ENCODE measurements around the gene GLRA1. TPM values are rescaled to one million over a fixed set of nuclear protein-coding genes. Genes with fewer than 3 reads are reported as not detected.

Gene GLRA1
- total RNA-seq, 1 experiment from 2014 or later, result not detected

DNA sequence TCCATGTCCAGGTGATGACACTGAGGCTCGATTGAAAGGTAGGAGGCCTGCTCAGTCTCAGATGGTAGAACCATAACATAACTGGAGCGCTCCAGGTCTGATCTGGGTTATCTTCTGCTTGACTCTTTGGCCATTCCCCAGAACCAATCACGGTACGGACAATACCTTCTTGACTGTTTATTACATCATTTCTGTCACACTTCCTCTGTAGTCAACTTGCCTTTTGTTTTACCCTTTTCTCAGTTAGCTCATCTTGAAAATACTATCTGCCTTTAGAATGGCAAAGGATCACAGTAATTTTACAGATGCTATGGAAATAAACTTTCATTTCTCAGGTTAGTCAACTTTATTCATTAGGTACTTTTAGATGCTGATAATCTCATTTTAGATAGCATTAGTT lies 22.4 kb downstream of the GLRA1 start:
- Histone ChIP-seq H3K36me3 (ENCODE audit: control insufficient read depth, insufficient read depth, low read length) (no peaks in the 10 kb centered on the region), H3K27me3 (ENCODE audit: control insufficient read depth, insufficient read depth, low read length) (no peaks in the 10 kb centered on the region), H3K4me1 (ENCODE audit: control insufficient read depth, insufficient read depth, low read length) (no peaks in the 10 kb centered on the region), H3K27ac (ENCODE audit: low read length) (no peak overlapping the region), H3K9me3 (ENCODE audit: control insufficient read depth, insufficient read depth, low read depth, low read length) (no peaks in the 10 kb centered on the region), H3K4me3 (ENCODE audit: low read depth in 2 of 2, low read length in 2 of 2) (no peak overlapping the region)
- POLR2A ChIA-PET, result interaction anchor here (0.6 kb wide), 1 partner anchor 700 kb away, joined by 3 read pairs; no protein-coding TSS in a partner anchor
- BruUV-seq (replicated peaks), result no TSS peak
- no peak for DNase-seq (ENCODE audit: low read depth, low spot score)
- ATAC-seq, result no peak
- CTCF ChIA-PET, result no interaction called here
- TF ChIP-seq SIN3A (IDR thresholded peaks at IDR 0.05; ENCODE audit: borderline replicate concordance, insufficient read depth, low read depth, low read length) (no peak), POLR2AphosphoS5 (IDR thresholded peaks at IDR 0.05; ENCODE audit: low read depth, low read length) (no peak), TCF7L2 (IDR thresholded peaks at IDR 0.05; ENCODE audit: low read depth, low read length) (no peak)
- TF ChIP-seq, protein P1, sequence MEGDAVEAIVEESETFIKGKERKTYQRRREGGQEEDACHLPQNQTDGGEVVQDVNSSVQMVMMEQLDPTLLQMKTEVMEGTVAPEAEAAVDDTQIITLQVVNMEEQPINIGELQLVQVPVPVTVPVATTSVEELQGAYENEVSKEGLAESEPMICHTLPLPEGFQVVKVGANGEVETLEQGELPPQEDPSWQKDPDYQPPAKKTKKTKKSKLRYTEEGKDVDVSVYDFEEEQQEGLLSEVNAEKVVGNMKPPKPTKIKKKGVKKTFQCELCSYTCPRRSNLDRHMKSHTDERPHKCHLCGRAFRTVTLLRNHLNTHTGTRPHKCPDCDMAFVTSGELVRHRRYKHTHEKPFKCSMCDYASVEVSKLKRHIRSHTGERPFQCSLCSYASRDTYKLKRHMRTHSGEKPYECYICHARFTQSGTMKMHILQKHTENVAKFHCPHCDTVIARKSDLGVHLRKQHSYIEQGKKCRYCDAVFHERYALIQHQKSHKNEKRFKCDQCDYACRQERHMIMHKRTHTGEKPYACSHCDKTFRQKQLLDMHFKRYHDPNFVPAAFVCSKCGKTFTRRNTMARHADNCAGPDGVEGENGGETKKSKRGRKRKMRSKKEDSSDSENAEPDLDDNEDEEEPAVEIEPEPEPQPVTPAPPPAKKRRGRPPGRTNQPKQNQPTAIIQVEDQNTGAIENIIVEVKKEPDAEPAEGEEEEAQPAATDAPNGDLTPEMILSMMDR (IDR thresholded peaks at IDR 0.05), result no peak
- TF ChIP-seq, protein P2, sequence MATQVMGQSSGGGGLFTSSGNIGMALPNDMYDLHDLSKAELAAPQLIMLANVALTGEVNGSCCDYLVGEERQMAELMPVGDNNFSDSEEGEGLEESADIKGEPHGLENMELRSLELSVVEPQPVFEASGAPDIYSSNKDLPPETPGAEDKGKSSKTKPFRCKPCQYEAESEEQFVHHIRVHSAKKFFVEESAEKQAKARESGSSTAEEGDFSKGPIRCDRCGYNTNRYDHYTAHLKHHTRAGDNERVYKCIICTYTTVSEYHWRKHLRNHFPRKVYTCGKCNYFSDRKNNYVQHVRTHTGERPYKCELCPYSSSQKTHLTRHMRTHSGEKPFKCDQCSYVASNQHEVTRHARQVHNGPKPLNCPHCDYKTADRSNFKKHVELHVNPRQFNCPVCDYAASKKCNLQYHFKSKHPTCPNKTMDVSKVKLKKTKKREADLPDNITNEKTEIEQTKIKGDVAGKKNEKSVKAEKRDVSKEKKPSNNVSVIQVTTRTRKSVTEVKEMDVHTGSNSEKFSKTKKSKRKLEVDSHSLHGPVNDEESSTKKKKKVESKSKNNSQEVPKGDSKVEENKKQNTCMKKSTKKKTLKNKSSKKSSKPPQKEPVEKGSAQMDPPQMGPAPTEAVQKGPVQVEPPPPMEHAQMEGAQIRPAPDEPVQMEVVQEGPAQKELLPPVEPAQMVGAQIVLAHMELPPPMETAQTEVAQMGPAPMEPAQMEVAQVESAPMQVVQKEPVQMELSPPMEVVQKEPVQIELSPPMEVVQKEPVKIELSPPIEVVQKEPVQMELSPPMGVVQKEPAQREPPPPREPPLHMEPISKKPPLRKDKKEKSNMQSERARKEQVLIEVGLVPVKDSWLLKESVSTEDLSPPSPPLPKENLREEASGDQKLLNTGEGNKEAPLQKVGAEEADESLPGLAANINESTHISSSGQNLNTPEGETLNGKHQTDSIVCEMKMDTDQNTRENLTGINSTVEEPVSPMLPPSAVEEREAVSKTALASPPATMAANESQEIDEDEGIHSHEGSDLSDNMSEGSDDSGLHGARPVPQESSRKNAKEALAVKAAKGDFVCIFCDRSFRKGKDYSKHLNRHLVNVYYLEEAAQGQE (IDR thresholded peaks at IDR 0.05; ENCODE audit: insufficient read depth in 1 of 2, low read depth in 2 of 2, low read length in 1 of 2), result no peak
- intact Hi-C loops (cut with micrococcal nuclease; ENCODE audit: unreplicated experiment) (no loop called here), in situ Hi-C loops (cut with HindIII; ENCODE audit: low pct_unique_long_range_greater_than_20kb, low sequenced_read_pairs) (no loop called here)

DNA sequence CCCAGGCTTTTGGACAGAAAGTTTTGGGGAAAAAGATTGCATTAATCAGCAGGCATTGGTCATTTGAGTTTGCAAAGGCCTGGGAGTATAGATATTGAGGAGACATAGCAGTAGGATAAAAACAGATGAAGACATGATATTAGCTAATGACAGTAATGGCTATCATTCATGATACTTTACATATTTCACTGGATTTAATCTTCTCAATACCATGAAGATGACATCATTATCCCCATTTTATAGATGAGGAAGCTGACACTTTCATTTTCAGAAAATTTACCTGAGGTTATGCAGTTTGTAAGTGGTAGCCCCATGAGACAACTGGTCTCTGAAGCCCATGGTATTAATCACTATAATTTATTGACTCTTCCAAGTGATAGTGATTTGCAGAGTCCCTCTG lies 23.0 kb downstream of the GLRA1 start:
- intact Hi-C loops (cut with micrococcal nuclease; ENCODE audit: unreplicated experiment) (no loop called here), in situ Hi-C loops (cut with HindIII; ENCODE audit: low pct_unique_long_range_greater_than_20kb, low sequenced_read_pairs) (no loop called here)
- Histone ChIP-seq H3K9me3 (ENCODE audit: control insufficient read depth, insufficient read depth, low read depth, low read length) (no peaks in the 10 kb centered on the region), H3K27ac (ENCODE audit: low read length) (no peak overlapping the region), H3K27me3 (ENCODE audit: control insufficient read depth, insufficient read depth, low read length) (no peaks in the 10 kb centered on the region), H3K4me3 (ENCODE audit: low read depth in 2 of 2, low read length in 2 of 2) (no peak overlapping the region), H3K4me1 (ENCODE audit: control insufficient read depth, insufficient read depth, low read length) (no peaks in the 10 kb centered on the region), H3K36me3 (ENCODE audit: control insufficient read depth, insufficient read depth, low read length) (no peaks in the 10 kb centered on the region)
- TF ChIP-seq TCF7L2 (IDR thresholded peaks at IDR 0.05; ENCODE audit: low read depth, low read length) (no peak), SIN3A (IDR thresholded peaks at IDR 0.05; ENCODE audit: borderline replicate concordance, insufficient read depth, low read depth, low read length) (no peak), POLR2AphosphoS5 (IDR thresholded peaks at IDR 0.05; ENCODE audit: low read depth, low read length) (no peak)
- TF ChIP-seq, protein P2 (IDR thresholded peaks at IDR 0.05; ENCODE audit: insufficient read depth in 1 of 2, low read depth in 2 of 2, low read length in 1 of 2), result no peak
- TF ChIP-seq, protein P1 (IDR thresholded peaks at IDR 0.05), result no peak
- DNase-seq (ENCODE audit: low read depth, low spot score), result no peak
- ChIA-PET POLR2A (interaction anchor here (0.6 kb wide), 1 partner anchor 699 kb away, joined by 3 read pairs; no protein-coding TSS in a partner anchor), CTCF (no interaction called here)
- no peak for ATAC-seq
- no TSS peak for BruUV-seq (replicated peaks)
